B cell (primary cell): Measurements from ENCODE around the gene CDK13.

ENCODE experiments used
- CTCF ChIP-seq: fragments of 200-600 bp; IDR thresholded peaks from one replicate; pipeline ENCODE4 v1.8.0; 2022; ENCODE audit warnings: antibody characterized with exemption, mild to moderate bottlenecking
- EZH2 ChIP-seq: IDR thresholded peaks from 2 replicates; pipeline ENCODE4 v1.6.1; 2012; ENCODE audit warnings: borderline replicate concordance, low read depth, mild to moderate bottlenecking, moderate library complexity, low read length; ENCODE audit not compliant: insufficient read depth, poor library complexity, severe bottlenecking

- TF ChIP-seq CTCF, result no peak
- no peak for TF ChIP-seq EZH2
Measured at GRCh38 chr7:39927018-39927417, 23.0 kb upstream of the CDK13 start.
